Measurements from ENCODE around the gene NIBAN1.
"Not testable (repeated sequence)": the region's sequence is repeated elsewhere in the genome, so short reads cannot be mapped to it uniquely, and the experiment has no call there.

The NIBAN1 gene, protein sequence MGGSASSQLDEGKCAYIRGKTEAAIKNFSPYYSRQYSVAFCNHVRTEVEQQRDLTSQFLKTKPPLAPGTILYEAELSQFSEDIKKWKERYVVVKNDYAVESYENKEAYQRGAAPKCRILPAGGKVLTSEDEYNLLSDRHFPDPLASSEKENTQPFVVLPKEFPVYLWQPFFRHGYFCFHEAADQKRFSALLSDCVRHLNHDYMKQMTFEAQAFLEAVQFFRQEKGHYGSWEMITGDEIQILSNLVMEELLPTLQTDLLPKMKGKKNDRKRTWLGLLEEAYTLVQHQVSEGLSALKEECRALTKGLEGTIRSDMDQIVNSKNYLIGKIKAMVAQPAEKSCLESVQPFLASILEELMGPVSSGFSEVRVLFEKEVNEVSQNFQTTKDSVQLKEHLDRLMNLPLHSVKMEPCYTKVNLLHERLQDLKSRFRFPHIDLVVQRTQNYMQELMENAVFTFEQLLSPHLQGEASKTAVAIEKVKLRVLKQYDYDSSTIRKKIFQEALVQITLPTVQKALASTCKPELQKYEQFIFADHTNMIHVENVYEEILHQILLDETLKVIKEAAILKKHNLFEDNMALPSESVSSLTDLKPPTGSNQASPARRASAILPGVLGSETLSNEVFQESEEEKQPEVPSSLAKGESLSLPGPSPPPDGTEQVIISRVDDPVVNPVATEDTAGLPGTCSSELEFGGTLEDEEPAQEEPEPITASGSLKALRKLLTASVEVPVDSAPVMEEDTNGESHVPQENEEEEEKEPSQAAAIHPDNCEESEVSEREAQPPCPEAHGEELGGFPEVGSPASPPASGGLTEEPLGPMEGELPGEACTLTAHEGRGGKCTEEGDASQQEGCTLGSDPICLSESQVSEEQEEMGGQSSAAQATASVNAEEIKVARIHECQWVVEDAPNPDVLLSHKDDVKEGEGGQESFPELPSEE

DNA sequence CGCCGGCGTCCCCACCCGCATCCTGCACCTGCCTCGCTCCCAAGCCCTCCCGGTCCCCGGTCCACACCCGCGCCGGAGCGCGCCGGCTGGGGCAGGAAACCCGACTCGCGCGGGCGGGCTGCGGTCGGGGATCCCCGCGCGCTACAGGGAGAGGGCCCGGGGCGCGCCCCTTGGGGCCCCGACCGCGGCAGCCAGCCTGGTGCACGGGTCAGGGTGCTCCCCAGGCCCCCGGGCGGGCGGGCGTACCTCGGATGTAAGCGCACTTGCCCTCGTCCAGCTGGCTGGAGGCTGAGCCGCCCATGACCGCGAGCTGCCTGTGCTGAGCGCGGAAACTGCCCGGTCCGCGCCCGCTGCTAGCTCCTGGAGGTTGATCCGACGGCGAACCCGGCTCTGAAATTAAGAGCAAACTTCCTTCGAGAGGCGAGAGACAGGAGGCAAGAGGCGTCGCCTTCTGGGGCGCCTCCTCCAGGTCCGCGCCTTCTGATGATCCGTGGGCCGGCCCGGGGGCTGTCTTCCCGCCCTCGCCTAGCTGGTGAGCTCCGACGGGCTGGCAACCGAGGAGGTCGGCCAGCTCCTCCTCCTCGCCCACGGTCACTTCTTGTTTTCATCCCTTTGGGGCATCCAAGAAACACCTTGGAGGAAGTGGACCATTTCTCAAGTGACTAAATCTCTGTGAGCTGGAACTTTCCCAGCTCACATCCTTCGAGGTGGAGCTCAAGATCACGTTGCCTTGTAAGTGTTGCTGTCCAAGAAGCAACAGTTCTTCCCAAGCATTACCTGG lies at the start of gene NIBAN1:
NIBAN1 (minus strand) TSS at position 453 of the 781 bp plus-strand sequence; CDS start at position 301, 152 bp downstream.
- peak; percentile 17 for DNase-seq (ENCODE audit: low spot score)

DNA sequence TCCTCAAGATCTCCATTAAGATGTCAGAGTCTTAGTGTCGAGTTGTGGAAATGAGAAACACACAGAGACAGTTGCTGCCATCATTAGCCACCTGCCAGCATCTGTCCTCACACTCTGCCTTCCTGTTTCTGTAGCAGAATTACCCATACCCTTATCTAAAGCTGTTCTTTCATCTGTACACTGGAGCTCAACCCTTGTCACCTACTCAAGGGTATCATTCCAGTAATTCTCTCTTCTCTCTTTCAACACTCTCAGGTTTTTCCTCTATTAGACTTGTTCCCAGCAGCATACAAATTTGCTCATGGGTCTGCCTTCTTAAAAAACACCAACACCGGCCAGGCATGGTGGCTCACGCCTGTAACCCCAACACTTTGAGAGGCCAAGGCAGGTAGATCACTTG lies 43.7 kb upstream of the NIBAN1 start:
- DNase-seq (ENCODE audit: low spot score) = no peak

DNA sequence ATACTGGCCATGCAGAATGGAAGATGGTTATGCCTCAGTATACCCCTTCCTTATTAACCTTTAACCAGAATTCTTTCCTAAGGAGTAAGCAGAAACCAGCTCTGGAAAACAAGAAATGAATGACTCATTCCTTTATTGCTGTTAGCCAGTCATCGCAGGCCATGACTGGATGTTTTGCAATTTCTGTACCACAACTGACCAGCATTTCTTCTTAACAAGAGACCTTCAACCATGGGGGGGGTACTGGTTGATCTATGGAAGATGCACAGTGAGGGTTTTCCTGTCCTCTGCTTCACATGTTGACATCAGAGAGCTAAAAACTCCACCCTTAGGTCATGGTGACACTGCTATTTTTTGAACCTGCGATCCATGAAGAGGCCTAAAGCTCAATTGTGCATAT lies 43.0 kb upstream of the NIBAN1 start:
- peak; percentile 22 for DNase-seq (ENCODE audit: low spot score)

DNA sequence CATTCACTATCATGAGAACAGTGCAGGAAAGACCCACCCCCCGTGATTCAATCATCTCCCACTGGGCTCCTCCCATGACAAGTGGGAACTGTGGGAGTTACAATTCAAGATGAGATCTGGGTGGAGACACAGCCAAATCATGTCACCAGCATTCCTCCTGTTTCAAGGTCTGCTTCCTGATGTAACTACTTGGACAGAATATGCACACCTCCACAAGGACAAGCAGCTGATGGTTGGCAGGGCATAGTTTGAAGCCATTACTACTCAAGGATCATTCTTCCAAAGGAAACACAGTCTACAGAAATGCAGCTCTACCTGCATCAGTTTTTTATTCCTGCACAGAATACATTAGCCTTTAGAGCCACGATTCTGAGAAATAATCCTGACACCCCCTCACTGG lies 42.6 kb upstream of the NIBAN1 start:
- no peak for DNase-seq (ENCODE audit: low spot score)

DNA sequence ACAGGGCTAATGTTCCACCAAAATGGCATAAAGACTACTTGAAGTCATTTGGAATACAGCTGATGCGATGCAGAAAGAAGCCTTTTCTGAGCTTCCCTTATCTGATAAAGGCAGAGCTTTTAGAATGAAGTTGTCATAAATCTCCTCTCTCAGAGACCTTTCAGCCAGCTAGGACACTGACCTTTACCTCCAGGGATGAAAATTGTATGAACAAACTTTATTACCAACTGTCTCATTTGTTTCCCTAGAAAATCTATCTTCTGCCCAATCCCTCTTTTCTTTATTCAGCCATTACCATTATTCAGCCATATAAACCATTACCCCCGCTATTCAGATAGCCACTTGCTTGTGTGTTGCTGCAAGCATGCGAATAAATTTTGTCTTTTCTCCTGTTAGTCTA lies 41.3 kb upstream of the NIBAN1 start:
- no peak for DNase-seq (ENCODE audit: low spot score)

DNA sequence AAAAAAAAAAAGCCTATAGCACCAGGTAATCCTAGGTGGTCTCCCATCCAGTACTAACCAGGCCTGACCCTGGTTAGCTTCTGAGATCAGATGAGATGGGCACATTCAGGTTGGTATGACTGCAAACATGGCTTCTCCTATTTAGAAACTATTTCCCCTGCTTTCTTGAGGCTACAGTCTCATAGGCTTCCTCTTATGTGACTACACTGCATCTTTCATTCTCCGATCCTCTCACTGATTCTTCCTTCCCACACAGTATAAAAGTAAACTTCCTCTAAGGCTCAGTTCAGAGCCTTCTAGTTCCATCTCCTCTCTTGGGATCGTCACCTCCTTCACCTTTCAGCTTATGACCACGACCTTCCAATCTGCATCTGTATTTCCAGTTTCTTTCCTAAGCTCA lies 40.6 kb upstream of the NIBAN1 start:
- no peak for DNase-seq (ENCODE audit: low spot score)

DNA sequence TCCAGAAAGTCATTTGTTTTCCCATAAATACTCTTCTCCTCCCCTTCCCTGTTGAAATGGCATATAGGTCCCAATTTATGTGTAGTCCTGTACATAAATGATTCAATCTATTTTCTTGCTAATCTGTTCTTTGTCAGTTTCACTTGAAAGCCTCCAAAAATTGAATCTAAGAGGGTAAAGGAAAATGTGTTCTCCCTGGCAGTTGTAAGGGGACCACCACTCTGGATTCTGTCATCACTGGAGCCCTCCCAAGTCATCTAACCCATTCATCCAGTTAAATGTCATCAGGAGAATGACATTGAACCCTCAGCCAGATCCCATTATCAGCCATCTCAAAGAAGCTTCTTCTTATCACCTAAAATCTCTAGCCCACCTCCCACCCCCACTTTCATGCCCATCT lies 36.1 kb upstream of the NIBAN1 start:
- no peak for DNase-seq (ENCODE audit: low spot score)

DNA sequence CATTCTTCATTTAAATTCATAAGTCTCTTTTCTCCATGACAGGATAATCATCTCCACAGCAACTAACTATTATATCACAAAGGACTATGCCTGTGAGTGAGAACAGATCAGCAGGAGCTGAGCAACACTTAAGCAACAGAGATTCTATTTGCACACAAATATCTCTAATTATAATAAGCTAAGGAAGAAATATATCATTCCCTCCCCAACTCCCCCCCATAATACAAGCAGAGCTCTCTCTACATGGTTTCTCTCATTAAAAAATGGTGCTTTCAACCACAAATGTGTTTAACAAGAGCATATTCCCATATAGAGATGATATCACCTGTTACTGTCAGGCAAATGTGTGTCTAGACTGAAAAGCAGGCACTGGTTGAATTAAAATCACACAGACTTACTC lies 34.5 kb upstream of the NIBAN1 start:
- DNase-seq (ENCODE audit: low spot score) = no peak

DNA sequence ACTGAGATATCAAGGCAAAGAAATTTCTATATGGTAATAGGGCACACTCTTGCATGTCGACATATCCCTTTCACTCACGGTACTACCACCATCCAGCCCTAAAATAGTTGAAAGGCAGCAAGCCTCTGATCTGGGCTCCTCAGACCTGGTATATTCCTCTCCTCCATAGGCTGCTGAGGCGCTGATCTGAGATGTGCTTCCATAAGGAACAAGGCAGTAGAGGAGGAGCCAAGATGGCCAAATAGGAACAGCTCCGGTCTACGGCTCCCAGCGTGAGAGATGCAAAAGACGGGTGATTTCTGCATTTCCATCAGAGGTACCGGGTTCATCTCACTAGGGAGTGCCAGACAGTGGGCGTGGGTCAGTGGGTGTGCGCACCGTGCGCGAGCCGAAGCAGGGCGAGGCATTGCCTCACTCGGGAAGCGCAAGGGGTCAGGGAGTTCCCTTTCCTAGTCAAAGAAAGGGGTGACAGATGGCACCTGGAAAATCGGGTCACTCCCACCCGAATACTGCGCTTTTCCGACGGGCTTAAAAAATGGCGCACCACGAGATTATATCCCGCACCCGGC lies 27.1 kb upstream of the NIBAN1 start:
- DNase-seq (ENCODE audit: low spot score) = not testable (repeated sequence)

DNA sequence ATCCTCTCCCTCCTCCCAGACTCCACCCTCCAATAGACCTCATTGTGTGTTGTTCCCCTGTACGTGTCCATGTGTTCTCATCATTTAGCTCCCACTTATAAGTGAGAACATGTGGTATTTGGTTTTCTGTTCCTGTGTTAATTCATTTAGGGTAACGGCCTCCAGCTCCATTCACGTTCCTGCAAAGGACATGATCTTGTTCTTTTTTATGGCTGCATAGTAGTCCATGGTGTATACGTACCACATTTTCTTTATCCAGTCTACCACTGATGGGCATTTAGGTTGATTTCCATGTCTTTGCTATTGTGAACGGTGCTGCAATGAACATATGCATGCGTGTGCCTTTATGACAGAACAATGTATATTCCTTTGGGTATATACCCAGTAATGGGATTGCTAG lies 25.7 kb upstream of the NIBAN1 start:
- not testable (repeated sequence) for DNase-seq (ENCODE audit: low spot score)

DNA sequence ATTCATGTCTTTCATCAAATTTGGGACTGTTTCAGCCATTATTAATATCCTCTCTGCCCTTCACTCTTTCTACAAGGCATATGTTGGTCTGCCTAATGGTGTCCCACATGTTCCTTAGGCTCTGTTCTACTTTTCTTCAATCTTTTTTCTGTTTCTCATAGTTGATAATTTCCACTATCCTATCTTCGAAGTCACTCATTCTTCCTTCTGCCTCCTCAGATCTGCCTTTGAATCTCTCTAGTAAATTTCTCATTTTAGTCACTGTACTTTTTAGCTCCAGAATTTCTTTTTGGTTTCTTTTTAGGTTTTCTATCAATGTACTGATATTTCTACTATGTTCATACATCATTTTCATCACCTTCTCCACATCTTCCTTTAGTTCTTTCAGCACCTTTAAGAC lies 20.0 kb upstream of the NIBAN1 start:
- no peak for DNase-seq (ENCODE audit: low spot score)

DNA sequence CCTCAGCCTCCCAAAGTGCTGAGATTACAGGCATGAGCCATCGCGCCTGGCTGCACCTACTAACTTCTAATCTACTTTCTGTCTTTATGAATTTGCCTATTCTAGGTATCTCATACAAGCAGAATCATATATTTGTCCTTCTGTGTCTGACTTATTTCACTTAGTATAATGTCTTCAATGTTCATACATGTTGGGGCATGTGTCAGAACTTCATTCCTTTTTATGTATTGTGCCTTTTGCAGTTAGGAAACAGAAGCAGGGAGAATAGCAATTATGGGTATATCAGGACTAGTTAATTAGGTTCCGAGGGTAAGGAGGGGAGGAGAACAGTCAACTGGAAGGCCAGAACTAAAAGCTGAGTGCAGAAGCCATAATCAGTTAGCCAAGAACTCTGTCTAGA lies 18.0 kb upstream of the NIBAN1 start:
- DNase-seq (ENCODE audit: low spot score) = no peak

DNA sequence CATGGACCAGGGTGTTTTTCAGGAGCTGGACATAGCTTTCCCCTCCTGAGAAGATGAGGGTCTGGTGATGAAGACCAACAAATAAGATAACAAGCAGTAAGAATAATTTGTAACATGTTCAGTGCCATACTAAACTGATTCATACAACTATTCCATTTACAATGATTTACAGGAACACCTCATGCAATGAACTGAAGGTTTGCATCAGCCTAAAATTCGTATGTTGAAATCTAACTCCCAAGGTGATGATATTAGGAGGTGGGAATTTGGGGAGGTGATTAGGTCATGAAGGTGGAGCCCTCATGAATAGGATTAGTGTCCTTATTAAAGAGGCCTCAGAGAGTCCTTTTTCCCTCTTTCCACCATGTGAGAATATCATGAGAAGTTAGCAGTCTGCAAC lies 15.9 kb upstream of the NIBAN1 start:
- DNase-seq (ENCODE audit: low spot score) = no peak

DNA sequence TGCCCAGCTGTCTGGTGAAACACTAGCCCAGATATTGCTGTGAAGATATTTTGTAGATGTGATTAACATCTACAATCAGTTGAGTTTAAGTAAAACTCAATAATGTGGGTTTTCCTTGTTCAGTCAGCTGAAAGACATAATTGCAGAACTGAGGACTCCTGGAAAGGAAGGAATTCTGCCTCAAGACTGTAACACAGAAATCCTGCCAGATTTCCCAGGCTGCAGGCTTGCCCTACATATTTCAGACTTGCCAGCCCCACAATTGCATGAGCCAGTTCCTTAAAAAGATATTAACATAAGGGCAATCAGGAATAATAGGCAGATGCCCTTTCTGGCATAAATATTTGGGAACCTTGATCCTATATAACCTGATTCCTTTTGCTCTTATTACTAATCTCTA lies 14.2 kb upstream of the NIBAN1 start:
- no peak for DNase-seq (ENCODE audit: low spot score)

DNA sequence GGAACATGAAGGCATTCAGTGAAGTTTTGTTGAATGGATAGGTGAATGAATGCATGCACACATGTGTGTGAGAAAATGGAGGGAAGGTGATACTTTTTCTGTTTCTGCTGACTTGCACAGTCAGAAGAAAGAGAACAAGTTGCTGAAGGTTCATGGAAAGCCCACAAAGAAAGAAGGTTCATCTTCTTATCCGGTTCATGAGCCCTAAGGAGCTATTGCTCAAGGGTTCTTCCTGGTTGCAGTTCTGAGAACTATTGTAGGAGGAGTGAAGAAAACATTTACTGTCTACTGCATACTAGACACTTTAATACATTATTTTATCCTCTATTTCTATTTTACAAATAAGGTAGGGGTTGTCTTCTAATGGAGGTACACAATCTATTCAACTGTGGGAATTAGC lies 13.4 kb upstream of the NIBAN1 start:
- no peak for DNase-seq (ENCODE audit: low spot score)

DNA sequence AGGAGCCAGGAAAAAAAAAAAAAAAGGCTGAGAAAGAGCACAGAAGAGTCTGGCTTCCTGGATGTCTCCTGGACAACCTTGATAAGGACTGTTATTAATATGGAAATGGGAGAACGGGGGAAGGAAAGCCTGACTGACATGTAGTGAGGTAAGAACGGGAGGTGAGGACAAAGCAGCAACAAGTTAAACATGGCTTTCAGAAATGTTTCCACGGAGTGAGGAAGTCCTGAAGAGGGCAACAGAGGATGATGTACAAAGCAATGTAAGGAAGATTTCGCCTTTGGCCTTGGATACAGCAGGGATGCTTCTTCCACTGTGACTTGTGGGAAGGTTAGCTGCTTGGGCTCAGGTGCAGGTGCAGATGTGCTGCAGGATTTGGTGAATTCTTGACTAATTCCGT lies 11.9 kb upstream of the NIBAN1 start:
- DNase-seq (ENCODE audit: low spot score) = no peak

DNA sequence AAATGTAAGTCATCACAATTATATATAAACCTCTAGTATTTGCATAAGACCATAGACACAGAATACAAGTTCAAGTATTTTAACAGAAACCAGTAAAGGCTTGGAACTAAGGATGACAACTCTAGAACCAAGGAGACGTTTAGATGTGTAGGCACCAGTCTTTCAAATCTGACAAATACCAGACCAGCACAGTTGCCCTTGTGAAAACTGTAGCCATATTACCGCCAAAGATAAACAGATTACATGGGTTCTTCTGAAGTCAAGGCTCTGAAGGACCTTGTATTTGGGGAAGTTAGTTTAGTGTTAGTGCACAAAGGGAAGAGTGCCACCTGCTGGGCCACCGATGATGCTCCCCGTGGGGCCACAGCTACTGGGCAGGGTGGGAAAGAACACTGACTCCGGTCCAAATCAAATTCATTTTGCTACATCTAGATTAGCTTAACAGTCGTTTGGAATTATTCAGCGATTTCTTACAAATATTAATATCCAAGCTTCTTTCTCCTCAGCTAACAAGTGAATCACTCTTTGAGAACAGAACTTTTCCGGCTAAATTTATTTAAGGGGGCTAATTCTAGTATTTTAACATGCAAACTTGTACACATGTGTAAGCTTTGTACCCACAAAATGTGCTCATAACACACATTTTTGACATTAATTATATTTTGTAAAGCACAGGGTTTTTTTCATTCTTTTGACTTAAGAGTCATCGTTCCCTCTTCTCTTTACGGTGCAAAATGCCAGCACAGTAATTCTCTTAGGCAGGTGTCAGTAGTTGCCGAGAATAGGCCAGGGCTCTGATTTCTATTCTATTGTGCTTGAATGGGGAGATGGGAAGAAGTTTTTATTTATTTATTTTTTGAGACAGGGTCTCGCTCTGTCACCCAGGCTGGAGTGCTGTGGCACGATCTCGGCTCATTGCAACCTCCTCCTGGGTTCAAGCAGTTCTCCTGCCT lies 8.0 kb upstream of the NIBAN1 start:
- peak; percentile 76 for DNase-seq (ENCODE audit: low spot score)

DNA sequence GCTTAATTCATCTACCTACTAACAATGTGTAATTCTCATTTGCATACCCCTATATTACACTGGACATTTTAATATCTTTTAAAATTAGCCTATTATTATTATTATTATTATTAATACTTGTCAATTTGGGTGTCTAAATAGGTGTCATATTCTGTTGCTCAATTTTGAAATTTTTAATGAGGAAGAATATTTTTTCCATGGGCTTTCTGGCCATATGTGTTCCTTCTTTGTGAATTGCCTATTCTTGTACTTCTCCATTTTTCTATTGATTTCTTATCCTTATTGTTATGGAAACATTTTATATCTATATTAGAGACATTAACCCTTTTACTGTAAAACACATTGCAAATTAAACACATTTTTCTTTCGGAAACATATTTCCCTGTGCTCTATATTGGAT lies 6.4 kb upstream of the NIBAN1 start:
- no peak for DNase-seq (ENCODE audit: low spot score)

DNA sequence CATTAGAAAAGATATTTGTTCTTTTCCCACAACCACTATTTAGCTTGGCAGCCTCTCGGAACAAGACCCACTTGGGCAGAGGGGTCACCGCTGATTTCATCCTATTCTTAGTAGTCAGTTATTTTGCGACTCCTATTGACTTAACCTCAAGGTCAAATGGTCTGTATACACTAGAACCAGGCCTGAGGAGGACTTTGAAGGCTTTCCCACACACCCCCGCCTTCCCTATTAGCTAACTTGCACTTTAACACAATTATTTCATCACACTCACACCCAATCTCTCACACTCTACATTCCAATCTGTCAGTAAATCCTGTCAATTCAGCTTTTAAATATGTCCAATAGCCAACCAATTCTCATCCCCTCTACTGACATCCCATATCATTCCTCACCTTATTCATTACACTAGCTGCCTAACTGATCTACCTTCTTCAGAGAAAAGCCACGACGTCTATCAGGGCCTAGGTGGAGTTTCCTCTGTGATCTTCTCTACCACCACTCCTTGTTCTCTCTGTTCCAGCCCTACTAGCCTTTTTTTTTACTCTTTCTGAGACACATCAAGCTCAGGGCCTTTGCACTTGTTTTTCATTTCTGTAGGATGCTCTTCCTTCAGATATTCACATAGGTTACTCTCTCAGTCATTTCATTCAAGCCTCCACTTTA lies 1.0 kb upstream of the NIBAN1 start:
- no peak for DNase-seq (ENCODE audit: low spot score)

DNA sequence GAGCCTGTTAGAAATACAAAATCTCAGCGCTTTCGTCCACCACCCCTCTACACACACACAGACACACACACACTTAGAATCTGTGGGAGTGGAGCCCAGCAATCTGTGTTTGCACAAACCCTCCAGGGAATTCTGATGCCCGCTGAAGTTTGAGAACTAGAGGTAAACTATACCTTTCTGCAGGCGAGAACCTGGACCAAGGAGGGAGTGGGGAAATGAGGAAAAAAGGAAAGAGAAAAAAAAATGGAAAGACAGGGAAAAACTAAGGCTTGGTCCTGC lies 468 bp upstream of the NIBAN1 start:
- DNase-seq (ENCODE audit: low spot score) = no peak
